Measurements from ENCODE around the gene BATF2. TPM values are rescaled to one million over a fixed set of nuclear protein-coding genes. Genes with fewer than 3 reads are reported as not detected.

Gene BATF2
- total and polyA plus RNA-seq, 9 of the 15 experiments (the other 6 are each of a cell fraction or from before 2014, with no cell fraction given), result 1.7 to 8.9 (median 6.4) TPM

GRCh38 chr11:65013130-65013887, 16.5 kb upstream of the BATF2 start (continued):
- TF ChIP-seq AFF1 (IDR thresholded peaks at IDR 0.05; ENCODE audit: low read depth in 1 of 2, partially characterized antibody in 2 of 2) (peak; percentile 43 to 71), TEAD1 (CRISPR knock-in tag; IDR thresholded peaks at IDR 0.05) (0 out of 4 replicates have a peak, but pooled peaks of 1 of the 2 experiments have one; percentile 44), HLTF (IDR thresholded peaks at IDR 0.05) (peak; percentile 90; the same call in 1 of the 2 replicates), ZBTB11 (CRISPR knock-in tag; IDR thresholded peaks at IDR 0.05) (peak in 1 of 3 experiments; percentile 83; a peak in 2 of 6 replicates), ZZZ3 (IDR thresholded peaks at IDR 0.05) (0 out of 2 replicates have a peak, but pooled peaks have one; percentile 76), HDAC3 (IDR thresholded peaks at IDR 0.05; ENCODE audit: borderline replicate concordance, partially characterized antibody) (peak; percentile 25), SMARCA5 (IDR thresholded peaks at IDR 0.05) (peak; percentile 90), ZNF384 (IDR thresholded peaks at IDR 0.05; ENCODE audit: low read depth, low read length) (0 out of 2 replicates have a peak, but pooled peaks have one; percentile 8), HDAC6 (IDR thresholded peaks at IDR 0.05; ENCODE audit: low read depth, low read length) (no peak), ZNF316 (IDR thresholded peaks at IDR 0.05) (peak; percentile 27; the same call in 1 of the 2 replicates), MAFG (tag; conservative IDR thresholded peaks at IDR 0.05) (no peak), POLR2AphosphoS5 (IDR thresholded peaks at IDR 0.05; ENCODE audit: control insufficient read depth, insufficient read depth, low read depth, low read length) (0 out of 2 replicates have a peak, but pooled peaks have one; percentile 22), ZNF518B (CRISPR knock-in tag; IDR thresholded peaks at IDR 0.05) (no peak), ELF4 (CRISPR knock-in tag; IDR thresholded peaks at IDR 0.05) (0 out of 2 replicates have a peak, but pooled peaks have one; percentile 11), ELF2 (CRISPR knock-in tag; IDR thresholded peaks at IDR 0.05) (0 out of 2 replicates have a peak, but pooled peaks have one; percentile 12), PHB (CRISPR knock-in tag; IDR thresholded peaks at IDR 0.05) (0 out of 2 replicates have a peak, but pooled peaks have one; percentile 27)
